HG03045 (cell line): ENCODE measurements around the gene KAT6B.

ENCODE experiments used
- ATAC-seq: cut with Tn5 transposase; IDR thresholded peaks from one replicate; pipeline ENCODE4 v1.9.1; 2021; ENCODE audit warnings: mild to moderate bottlenecking, moderate library complexity; ENCODE audit not compliant: unreplicated experiment

Gene KAT6B

DNA sequence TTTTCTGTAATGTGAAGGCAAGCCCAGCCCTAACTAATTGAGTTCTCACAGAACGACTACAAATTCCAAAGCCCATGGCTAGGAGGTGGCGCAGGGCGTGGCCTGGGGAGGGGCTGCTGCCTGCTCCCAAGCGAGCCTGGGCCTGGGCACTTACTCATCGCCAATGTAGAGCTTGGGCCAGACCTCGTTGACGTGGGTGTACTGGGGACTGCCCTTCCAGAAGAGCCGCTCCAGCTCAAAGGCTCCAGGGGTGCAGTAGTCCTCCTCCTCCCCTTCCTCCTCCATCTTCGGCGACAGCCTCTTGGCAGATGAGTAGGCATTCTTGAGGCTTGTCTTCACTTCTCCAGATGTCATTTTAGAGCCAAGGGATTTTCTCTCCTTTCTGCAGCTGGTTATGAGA is 231.8 kb downstream of the KAT6B start:
- no peak for ATAC-seq

DNA sequence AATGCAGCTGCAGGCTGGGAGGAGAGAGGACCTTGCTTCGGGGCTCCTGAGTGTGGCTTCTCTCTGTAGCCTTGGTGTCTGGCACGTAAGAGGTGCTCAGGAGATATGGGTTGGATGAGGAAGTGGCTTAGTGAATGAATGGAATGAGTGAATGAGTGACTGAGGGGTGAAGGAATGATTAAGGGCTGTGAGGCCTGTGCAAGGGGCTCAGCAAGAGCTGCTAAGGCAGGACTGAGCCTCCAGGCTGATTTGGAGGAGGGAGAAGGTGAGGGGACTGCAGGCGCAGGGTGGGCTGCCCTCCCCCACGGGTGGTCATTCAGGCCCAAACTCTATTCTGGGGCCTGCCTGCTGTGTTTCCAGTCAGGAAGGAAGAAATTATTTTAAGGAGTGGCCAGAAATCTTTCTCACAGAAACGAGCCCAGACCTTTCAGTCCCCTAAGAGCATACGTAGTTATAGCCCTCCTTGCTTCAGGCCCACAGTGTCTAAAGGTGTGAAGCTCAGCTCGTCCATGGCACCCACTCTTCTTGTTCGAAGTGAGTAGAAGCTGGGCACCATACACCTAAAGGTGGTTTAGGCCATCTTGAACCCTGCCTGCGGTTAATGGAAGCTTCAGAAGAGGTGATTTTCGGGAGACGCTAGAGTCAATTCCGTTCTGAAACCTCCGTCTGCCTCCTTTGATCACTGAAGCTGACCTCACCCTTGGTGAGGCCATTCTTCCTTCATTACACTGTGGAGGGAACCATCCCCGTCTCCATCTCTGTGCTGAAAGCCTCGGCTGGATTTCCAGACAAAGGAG is 235.5 kb downstream of the KAT6B start:
- no peak for ATAC-seq

DNA sequence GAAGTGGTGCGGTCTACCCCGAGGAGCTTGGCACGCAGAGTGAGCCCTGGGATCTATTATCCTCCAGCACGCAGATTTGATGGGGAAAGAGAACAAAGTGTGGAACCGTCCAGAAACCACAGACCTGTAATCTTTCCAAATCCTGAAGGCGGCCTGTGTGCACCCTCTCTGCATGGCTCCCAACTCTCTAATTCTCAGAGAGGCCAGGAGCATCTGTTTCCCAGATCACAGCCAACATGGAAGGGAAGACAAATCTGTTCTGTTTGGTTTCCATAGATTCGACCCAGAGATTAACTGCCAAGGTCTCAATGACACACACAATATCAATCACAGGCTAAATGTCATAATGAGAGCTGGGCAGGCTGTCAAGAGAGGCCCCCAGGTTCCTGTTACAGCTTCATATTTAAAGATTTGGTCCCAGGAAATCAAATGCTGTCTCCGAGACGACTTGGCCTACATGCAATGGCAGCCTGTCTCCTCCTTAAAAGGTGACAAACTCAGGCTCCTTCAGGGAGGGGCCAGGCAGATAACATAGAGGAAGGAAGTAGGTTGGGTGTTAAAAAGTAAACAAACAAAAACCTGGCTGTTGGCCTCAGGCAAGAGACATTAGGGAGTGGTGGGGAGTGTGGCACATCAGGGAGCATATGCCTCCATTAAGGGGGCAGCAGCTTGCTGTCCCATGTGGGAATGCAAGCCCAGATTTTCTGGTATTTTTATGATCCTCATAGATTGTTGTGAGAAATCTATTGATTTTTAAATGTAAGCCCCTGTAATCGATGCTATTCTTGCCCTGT is 236.3 kb downstream of the KAT6B start:
- ATAC-seq: no peak

DNA sequence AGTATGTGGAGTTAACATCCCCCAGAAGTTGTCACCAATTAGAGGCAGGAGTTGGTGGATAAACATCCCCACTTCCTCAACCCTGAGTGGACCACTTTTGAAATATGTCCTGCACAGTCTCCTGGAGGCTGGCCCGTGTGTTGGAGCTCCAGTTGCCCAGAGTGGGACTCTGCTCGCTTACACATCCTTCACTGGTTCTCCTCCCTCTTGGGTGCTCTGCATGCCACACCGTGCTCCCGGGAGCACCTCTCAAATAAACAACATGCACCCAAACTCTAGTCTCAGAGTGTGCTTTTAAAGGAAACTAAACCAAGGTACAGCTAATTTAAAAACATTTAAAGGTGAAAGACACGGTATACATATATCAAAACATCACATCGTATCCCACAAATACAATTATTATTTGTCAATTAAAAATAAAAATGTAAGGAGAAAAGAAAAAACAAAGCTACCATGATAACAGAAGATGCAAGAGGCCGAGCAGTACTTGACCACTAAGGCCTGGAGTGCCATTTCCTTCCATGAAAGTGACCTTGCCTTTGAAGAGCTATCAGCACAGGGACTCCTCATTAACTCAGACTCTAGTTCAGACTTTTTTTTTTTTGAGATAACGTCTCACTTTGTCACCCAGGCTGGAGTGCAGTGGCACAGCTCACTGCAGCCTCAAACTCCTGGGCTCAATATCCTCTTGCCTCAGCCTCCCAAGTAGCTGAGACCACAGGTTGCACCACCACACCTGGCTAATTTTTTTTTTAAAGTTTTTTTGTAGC is 237.2 kb downstream of the KAT6B start:
- ATAC-seq: no peak

DNA sequence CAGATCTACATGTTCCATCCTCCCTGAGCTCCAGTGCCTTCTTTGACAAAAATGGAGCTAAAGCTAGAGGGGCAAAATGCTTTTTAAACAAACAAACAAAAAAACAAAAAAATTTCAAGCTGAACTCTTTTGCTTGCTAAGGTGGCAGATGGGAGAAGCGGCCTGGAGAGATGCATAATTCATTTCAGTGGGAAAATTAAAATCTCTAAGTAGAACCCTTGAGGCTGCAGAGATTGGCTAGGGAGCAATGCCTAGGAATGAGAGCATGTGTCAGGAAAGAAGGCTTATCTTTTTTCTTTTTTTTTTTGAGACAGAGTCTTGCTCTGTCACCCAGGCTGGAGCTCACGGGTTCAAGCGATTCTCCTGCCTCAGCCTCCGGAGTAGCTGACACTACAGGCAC is 238.7 kb downstream of the KAT6B start:
- no peak for ATAC-seq

DNA sequence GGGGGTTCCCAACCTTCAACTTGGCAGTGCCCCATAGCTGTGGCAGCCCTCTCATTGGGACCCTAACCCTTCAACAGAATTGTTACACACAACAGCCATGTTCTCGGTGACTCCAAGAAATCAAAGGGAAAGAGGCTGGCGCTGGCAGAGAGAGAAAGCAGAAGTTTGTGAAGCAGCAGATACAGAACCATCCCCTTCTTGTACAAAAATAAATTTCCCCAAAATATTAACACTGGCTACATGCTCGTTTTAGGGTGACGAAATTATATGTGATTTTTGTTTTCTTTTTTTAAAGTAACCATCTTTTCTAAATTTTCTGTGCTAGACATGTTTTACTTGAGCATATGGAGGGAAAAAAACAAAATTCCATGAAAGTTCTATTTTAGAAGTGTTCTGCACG is 239.9 kb downstream of the KAT6B start:
- no peak for ATAC-seq

DNA sequence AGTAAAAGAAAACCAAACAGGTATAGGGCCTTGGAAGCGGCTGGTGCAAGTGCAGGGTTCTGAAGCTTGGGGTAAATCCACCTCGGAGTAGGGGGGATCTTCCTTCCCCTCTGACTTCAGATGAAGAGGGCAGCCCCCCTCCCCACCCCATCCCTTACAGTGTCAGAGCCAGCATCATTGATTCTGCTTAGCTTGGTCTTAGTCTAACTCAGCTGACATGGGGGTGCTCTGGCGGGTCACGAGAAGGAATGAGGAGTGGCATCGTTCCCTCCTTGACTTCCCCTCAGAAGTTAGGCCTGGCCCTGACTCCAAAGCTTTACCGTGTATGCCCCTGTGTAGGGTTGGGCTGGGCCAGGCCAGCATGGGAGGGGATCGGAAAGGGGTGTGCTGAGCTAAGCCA is 240.9 kb downstream of the KAT6B start:
- no peak for ATAC-seq

DNA sequence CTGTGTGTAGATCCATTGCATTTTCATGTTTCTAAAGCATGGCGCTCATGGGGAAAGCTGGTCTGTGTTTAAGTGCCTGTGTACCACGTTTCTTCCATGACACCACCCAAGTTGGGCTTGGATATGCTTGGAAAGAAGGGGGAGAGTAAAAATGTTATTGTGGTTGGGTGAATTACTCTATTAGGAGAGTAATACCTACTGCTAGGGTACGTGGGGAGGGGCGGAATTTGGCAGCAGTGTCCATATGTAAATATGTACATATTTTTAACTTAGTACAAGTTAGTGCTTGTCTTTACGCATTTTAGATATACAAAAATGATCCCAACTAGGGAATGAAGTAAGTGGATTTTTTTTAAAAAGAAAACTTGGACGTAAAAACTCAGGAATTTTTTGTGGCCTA is 242.1 kb downstream of the KAT6B start:
- no peak for ATAC-seq

DNA sequence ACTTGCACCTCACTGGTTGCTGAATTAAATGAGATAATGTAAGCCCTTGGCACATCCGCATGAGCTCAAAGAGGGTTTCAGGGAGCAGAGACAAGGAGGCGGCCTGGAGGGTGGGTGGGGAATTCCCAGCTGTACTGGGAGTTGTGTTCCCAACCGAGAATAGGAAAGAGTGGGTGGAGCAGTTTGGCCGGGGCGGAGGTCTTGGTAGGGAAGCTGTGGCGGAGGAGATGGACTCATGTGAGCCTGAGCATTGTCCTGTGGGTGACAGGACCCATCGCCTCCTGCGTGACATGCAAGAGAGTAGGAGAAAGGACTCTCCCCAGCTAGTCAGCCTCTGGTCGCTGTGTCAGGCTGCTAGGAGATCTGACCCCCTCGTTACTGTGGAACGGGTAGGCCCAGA is 244.1 kb downstream of the KAT6B start:
- no peak for ATAC-seq

DNA sequence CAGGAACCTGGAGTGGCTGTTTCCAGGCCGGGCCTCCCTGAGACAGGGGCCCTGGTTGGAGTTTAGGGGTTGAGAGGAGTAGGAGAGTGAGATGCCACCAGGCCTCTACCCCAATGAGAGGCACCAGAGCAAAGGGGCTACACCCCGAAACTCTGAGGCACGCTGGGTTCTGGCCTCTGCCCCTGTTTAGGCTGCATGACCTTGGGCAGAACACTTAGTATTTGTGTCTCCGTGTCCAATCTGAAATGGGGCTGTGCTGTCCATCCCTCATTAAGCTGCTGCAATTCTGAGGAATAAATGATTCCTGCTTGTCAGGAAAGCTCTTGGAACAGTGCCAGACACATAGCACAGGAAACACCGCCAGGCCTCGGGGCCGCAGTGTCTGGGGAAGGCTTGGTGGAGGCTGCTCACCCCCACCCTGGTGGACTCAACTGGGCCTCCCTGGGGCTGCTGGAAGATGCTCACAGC is 244.6 kb downstream of the KAT6B start:
- no peak for ATAC-seq

DNA sequence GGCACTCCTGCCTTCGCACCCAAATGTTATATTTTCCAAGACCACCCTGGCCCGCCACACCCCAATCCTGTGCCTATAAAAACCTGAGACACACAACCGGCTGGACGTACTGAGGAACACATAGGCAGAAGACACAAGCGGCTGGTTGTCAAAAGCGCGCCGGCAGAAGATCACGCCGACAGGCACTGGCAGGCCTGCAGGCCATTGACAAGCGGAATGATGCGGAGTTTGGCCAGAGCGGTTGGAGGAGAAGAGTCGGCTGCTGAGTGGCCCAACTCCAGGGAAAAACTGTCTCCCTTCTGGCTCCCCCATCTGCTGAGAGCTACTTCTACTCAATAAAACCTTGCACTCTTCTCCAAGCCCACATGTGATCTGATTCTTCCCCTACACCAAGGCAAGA is 245.4 kb downstream of the KAT6B start:
- no peak for ATAC-seq

DNA sequence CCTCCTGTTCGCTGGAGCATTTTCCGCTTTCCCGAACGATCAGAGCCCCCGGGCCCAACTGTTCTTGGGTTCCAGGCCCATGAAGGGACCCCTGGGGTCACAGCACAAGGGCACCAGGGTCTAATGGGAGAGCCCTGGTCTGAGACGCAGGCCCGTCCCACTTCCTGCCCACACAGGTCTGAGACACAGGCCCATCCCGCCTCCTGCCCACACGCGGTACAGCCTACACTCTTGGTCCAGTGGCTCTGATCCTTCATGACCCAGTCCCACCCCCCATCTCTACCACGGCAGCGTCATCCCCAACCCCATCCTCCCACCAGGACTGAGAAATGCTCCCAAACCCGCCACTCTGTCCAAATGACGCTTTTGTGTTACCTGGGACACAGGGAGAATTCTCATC is 246.3 kb downstream of the KAT6B start:
- no peak for ATAC-seq

DNA sequence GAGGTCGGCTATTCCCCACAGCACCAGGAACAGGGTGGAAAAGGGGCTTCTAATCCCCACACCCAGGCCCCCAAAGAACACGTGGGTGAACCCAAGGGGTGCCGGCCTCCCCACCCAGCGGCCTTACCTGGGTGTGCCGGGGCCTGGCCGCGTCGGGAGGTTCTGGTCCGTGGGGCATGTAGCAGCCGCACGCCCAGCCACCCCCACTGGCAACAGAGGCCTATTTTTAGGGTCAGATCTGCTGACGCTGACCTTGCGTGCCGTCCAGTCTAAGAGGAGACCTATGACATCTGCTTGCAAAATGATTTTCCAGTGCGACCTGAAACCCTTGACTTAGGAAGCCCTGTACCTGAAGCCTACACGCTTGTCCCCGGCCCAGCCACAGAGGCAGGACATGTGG is 247.0 kb downstream of the KAT6B start:
- no peak for ATAC-seq

DNA sequence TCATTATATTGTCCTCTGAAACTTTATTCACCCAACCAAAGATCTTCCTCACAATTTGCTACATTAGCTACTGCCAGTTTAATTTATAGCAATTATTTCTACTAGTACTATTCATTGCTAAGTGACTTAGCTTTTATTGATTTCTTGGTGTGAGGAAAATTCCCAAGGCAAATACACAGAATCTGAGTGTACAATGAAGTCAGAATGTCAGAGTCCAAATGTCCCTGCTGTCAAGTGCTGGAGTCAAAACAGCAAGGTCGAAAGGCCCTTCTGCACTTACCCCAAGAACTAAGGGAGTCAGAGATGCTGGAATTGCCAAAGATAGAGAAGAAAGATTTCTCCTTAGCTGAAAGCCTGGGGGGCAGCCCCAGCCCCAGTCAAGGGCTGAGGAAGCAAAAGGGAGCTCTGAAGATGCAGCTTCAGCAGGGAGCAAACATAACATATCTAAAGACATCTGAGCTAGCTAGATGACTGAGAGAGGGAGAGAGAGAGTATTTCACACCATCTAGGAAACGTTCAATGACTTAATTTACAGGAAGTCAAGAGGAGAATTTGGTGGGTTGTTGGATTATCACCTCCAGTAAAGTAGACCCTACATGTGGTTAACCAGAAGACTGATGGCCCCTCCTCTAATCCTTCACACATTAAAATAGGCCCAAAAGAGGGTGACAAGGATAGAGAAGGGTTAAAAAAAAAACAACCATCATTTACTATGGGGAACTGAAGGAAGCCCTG is 248.5 kb downstream of the KAT6B start:
- ATAC-seq: no peak

DNA sequence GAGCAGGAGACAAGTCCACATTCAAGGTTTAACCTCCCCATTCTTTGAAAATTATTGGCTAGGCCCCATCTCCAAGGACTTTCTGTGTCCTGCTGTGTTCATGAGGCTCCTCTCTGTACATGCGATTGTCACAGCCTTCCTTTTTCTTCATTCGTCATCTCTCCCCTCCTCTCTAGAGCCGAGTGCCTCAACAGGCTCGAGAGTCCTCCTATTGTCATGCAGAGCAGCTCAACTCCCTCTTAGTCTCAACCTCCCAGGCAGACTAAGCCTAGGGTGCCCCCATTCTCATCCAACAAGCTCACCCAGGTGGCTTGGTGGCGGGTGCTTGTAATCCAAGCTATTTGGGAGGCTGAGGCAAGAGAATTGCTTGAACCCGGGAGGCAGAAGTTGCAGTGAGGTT is 249.9 kb downstream of the KAT6B start:
- no peak for ATAC-seq

DNA sequence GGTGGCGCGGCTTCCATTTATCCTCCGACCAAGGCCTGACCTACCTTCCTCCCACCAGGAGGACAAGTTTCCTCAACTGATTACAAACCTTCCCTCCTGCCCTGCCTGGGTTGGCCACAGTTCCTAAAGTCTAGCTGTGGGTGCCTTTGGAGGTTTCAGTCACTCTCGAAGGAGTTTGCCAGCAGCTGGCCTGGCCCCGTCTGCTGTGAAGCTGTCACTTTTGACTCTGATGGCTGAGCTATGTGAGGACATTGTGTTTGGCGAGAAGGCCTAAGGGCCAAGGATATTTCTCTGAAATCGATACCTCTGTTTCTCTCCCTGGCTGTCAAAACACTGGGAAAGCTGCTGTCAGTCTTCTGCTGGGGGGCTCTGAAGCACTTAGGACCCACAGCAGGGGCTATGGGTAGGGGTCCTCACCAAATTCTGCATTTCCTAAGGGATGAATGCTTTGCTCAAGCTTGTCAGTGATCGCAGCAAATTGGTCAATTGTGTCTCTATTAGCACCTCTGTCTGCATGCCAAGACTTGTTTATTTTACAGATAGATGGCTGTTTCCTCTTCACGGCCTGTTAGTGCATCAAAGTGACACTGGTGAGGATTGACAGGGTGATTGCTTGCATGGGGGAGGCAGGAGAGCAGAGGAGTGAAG is 253.2 kb downstream of the KAT6B start:
- ATAC-seq: no peak

DNA sequence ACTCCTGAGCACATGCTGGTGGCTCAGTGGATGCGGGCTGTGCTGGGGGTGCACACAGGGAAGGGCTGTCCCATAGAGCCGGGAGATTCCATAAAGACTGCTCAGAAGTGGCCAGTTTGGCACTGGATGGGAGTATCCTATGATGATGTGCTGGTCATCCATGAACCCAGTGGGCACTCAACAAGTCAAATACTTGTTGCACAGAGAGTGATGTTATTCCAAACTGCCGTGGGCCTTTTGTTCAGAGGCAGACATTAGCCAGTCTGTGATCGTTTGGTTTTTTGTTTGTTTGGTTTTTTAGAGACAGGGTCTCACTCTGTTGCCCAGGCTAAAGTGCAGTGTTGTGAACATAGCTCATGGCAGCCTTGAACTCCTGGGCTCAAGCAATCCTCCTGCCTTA is 254.2 kb downstream of the KAT6B start:
- ATAC-seq: no peak

DNA sequence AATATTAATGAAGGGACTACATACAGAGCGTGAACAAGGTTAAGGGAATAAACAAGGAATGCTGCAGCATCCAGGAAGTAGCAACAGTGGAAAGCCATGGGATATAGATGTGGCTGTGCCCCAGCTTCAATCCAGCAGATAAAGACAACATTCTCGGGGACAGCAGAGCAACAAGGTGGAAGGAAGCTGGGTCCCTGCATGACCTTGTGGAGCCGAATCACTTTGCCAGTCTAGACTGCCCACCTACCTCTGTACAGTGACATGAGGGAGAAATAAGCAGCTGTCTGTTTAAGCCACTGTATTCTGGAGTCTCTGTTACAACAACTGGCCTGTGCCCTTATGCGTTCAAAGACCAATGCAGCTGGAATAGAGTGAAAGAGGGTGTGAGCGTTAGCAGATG is 255.0 kb downstream of the KAT6B start:
- no peak for ATAC-seq
